ENCODE results near the gene PAPPA2. TPM values are rescaled to one million over a fixed set of nuclear protein-coding genes. Genes with fewer than 3 reads are reported as not detected.

PAPPA2 gene
- total RNA-seq, 1 experiment from 2014 or later, result 0.81 TPM

GRCh38 chr1:176858433-176858916 lies 395.5 kb downstream of the PAPPA2 start:
- H4K20me1 ChIP-seq (ENCODE audit: control insufficient read depth, insufficient read depth, insufficient read length), result no peaks in the 10 kb centered on the region
- H2AFZ ChIP-seq (ENCODE audit: low read length), result no peak overlapping the region
- H2BK120ac ChIP-seq (ENCODE audit: low read depth, low read length, poor library complexity, severe bottlenecking), result no peak overlapping the region
- H2BK20ac ChIP-seq (ENCODE audit: low read depth, low read length, poor library complexity, severe bottlenecking), result no peak overlapping the region
- H2BK12ac ChIP-seq (ENCODE audit: insufficient read length, low read depth, low read length), result no peak overlapping the region
- no peak overlapping the region for H3K27ac ChIP-seq (ENCODE audit: insufficient read length, low read depth, low read length)
- Mint-ChIP-seq H3K4me1 (no peaks in the 10 kb centered on the region), H3K27me3 (ENCODE audit: low read depth) (peaks cover 2% of the 10 kb centered on the region; the same call in 1 of the 2 replicates), H3K36me3 (ENCODE audit: insufficient read depth in 1 of 3, low read depth in 3 of 3) (no peaks in the 10 kb centered on the region), H3K4me3 (no peak overlapping the region), H3K27ac (no peak overlapping the region), H3K9me3 (no peaks in the 10 kb centered on the region)
- no peak overlapping the region for H3K14ac ChIP-seq (ENCODE audit: insufficient read depth, low read length)
- H4K5ac ChIP-seq (ENCODE audit: insufficient read length, low read depth, low read length), result no peak overlapping the region
- H3K9ac ChIP-seq (ENCODE audit: extremely low read depth, insufficient read length, low read length), result no peak overlapping the region
- H4K8ac ChIP-seq (replicated peaks; ENCODE audit: insufficient read length, low read depth, low read length), result no peak overlapping the region
- no peak overlapping the region for H2BK5ac ChIP-seq (ENCODE audit: insufficient read length, low read length)
- H3T11ph ChIP-seq (ENCODE audit: low read length), result no peak overlapping the region
- no peaks in the 10 kb centered on the region for H3K79me1 ChIP-seq (ENCODE audit: insufficient read depth, low read depth, low read length, poor library complexity, severe bottlenecking)
- H3K4me2 ChIP-seq (ENCODE audit: insufficient read depth, insufficient read length, low read length), result no peak overlapping the region
- no peak for DNase-seq
- H3K79me2 ChIP-seq (ENCODE audit: insufficient read depth, low read length), result no peaks in the 10 kb centered on the region
- no peak overlapping the region for H2BK15ac ChIP-seq (ENCODE audit: low read depth, low read length)
- H3K9me3 ChIP-seq (ENCODE audit: control insufficient read depth, low read depth, low read length), result no peaks in the 10 kb centered on the region
- no peak overlapping the region for H4K91ac ChIP-seq (ENCODE audit: insufficient read length, low read depth, low read length)
- no peak overlapping the region for H3K4ac ChIP-seq (ENCODE audit: low read depth, low read length)
- no peak overlapping the region for H2AK5ac ChIP-seq (ENCODE audit: insufficient read length, low read length)
- H3K4me1 ChIP-seq (ENCODE audit: insufficient read depth, low read length), result no peaks in the 10 kb centered on the region
- H3K23me2 ChIP-seq (ENCODE audit: insufficient read length, low read depth, low read length, poor library complexity, severe bottlenecking), result no peaks in the 10 kb centered on the region
- WGBS (ENCODE audit: extremely low coverage, insufficient read length, low lambda C conversion rate), result no CpG with 5 or more reads among the region's 4 CpGs
- H3K27me3 ChIP-seq (ENCODE audit: insufficient read depth, low read length), result no peaks in the 10 kb centered on the region
- H3K18ac ChIP-seq (ENCODE audit: insufficient read length, low read depth, low read length), result no peak overlapping the region
- TF ChIP-seq, protein P1, sequence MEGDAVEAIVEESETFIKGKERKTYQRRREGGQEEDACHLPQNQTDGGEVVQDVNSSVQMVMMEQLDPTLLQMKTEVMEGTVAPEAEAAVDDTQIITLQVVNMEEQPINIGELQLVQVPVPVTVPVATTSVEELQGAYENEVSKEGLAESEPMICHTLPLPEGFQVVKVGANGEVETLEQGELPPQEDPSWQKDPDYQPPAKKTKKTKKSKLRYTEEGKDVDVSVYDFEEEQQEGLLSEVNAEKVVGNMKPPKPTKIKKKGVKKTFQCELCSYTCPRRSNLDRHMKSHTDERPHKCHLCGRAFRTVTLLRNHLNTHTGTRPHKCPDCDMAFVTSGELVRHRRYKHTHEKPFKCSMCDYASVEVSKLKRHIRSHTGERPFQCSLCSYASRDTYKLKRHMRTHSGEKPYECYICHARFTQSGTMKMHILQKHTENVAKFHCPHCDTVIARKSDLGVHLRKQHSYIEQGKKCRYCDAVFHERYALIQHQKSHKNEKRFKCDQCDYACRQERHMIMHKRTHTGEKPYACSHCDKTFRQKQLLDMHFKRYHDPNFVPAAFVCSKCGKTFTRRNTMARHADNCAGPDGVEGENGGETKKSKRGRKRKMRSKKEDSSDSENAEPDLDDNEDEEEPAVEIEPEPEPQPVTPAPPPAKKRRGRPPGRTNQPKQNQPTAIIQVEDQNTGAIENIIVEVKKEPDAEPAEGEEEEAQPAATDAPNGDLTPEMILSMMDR (conservative IDR thresholded peaks at IDR 0.05), result no peak
- H3K23ac ChIP-seq (ENCODE audit: insufficient read length, low read depth, low read length), result no peak overlapping the region
- H3K56ac ChIP-seq (ENCODE audit: insufficient read length, low read depth, low read length), result no peak overlapping the region
